Measurements from ENCODE around the gene DDX28.
"Not testable (repeated sequence)": the region's sequence is repeated elsewhere in the genome, so short reads cannot be mapped to it uniquely, and the experiment has no call there.

DDX28 gene

GRCh38 chr16:68035227-68035626, 12.2 kb upstream of the DDX28 start:
- no peak for DNase-seq

- DNase-seq, result no peak
Measured at GRCh38 chr16:68033101-68033500, 10.1 kb upstream of the DDX28 start.

GRCh38 chr16:68031951-68032350, 8.9 kb upstream of the DDX28 start:
- DNase-seq, result no peak

- DNase-seq, result not testable (repeated sequence)
Measured at GRCh38 chr16:68030108-68030507, 7.1 kb upstream of the DDX28 start.

- no peak for DNase-seq
Measured at GRCh38 chr16:68028996-68029395, 6.0 kb upstream of the DDX28 start.

- no peak for DNase-seq
Measured at GRCh38 chr16:68022278-68022727, 729 bp downstream of the DDX28 start.

- no peak for DNase-seq
Measured at GRCh38 chr16:68021490-68021889, 1.5 kb downstream of the DDX28 start.

- DNase-seq, result no peak
Measured at GRCh38 chr16:68019167-68019680, 3.8 kb downstream of the DDX28 start.

GRCh38 chr16:68015681-68016080, 7.4 kb downstream of the DDX28 start, which contains the start of gene DPEP2NB:
TSS of gene DPEP2NB (minus strand) at chr16:68015911. CDS start at chr16:68015770, 141 bp downstream.
- DNase-seq, result no peak

- DNase-seq, result no peak
Measured at GRCh38 chr16:68013440-68013839, 9.6 kb downstream of the DDX28 start.

GRCh38 chr16:68009872-68010271, 13.2 kb downstream of the DDX28 start:
- DNase-seq, result not testable (repeated sequence)

GRCh38 chr16:68009157-68009735, 13.8 kb downstream of the DDX28 start:
- DNase-seq, result no peak

GRCh38 chr16:68005786-68006286, 17.2 kb downstream of the DDX28 start:
- DNase-seq, result peak; percentile 75

GRCh38 chr16:68005211-68005610, 17.8 kb downstream of the DDX28 start:
- DNase-seq, result no peak

- no peak for DNase-seq
Measured at GRCh38 chr16:68003031-68003430, 20.0 kb downstream of the DDX28 start.

- DNase-seq, result peak; percentile 22
Measured at GRCh38 chr16:68000450-68000849, 22.6 kb downstream of the DDX28 start.

GRCh38 chr16:67999985-68000384, 23.0 kb downstream of the DDX28 start:
- DNase-seq, result peak; percentile 13

GRCh38 chr16:67998779-67999688, 24.0 kb downstream of the DDX28 start, which contains the start of gene DPEP2:
TSS of gene DPEP2 (minus strand) at chr16:67999484. CDS start at chr16:67993212, 6,272 bp downstream.
- peak; percentile 65 for DNase-seq

- not testable (repeated sequence) for DNase-seq
Measured at GRCh38 chr16:67998231-67998778, 24.7 kb downstream of the DDX28 start.

GRCh38 chr16:67996666-67997065, 26.4 kb downstream of the DDX28 start:
- DNase-seq, result no peak

GRCh38 chr16:67995423-67995822, 27.6 kb downstream of the DDX28 start:
- peak; percentile 37 for DNase-seq

GRCh38 chr16:67994040-67994408, 29.0 kb downstream of the DDX28 start:
- DNase-seq, result not testable (repeated sequence)
